Ovary (tissue), 9 donors: ENCODE data around the gene NAGPA. TPM values are rescaled to one million over a fixed set of nuclear protein-coding genes. Genes with fewer than 3 reads are reported as not detected.

ENCODE experiments used
- DNase-seq, 5 donors: peaks; one replicate each; pipeline ENCODE4 v3.0.0-alpha.2; 2019 to 2020
- H3K27ac ChIP-seq, 2 donors: fragments of 200-600 bp; one replicate each; pipeline versions ENCODE4 v1.5.1 to v1.8.0; 2019 to 2022
- H3K27me3 ChIP-seq: fragments of 200-600 bp; one replicate; pipeline ENCODE4 v1.8.0; 2022
- H3K36me3 ChIP-seq: fragments of 200-600 bp; sonication (generic); one replicate; pipeline ENCODE4 v1.5.1; 2019
- H3K4me1 ChIP-seq: one replicate; pipeline ENCODE4 v1.8.1; 2013; ENCODE audit warnings: mild to moderate bottlenecking, moderate library complexity; ENCODE audit not compliant: insufficient read depth
- H3K4me3 ChIP-seq: fragments of 200-600 bp; sonication (generic); one replicate; pipeline ENCODE4 v1.5.1; 2017
- H3K9me3 ChIP-seq, 2 donors: fragments of 200-600 bp in 1 of 2; sonication (generic) in 1 of 2; one replicate each; pipeline versions ENCODE4 v1.5.1 to v1.8.1; 2013 to 2019; ENCODE audit warnings: mild to moderate bottlenecking in 1 of 2, moderate library complexity in 1 of 2
- CTCF ChIP-seq, 3 donors: fragments of 450-650 bp in 2 of 3; fragments of 200-600 bp in 1 of 3; IDR thresholded peaks; one replicate each; pipeline versions ENCODE4 v1.5.1 to v1.8.0; 2016 to 2022; ENCODE audit warnings: antibody characterized with exemption in 3 of 3, mild to moderate bottlenecking in 1 of 3
- EP300 ChIP-seq: sonication (generic); formaldehyde crosslinking; IDR thresholded peaks from one replicate; pipeline ENCODE4 v1.6.1; 2017; ENCODE audit warnings: antibody characterized with exemption
- POLR2A ChIP-seq: fragments of 450-650 bp; IDR thresholded peaks from one replicate; pipeline ENCODE4 v1.6.1; 2017; ENCODE audit warnings: antibody characterized with exemption, mild to moderate bottlenecking, moderate library complexity
- WGBS, 3 donors: extraction: QIAGEN DNeasy Blood & Tissue Kit in 1 of 3; methylation state at CpG; one replicate each; pipeline versions ENCODE4 v1.1.5 to v1.1.7; 2013 to 2017; 5-methylcytosine and 5-hydroxymethylcytosine counted together
- intact Hi-C, 4 donors: fragments of 100-400 bp; cut with DNase I; formaldehyde crosslinking; loops; one replicate each; pipeline versions ENCODE4 v1.11.0 to v1.15.1; 2022 to 2023
- polyA plus RNA-seq, 2 donors: library from polyadenylated mRNA; stranded (reverse); fragments of 200-250 nt in 1 of 2; fragments of 350-450 nt in 1 of 2; fragmentation: Illumina TruSeq in 1 of 2; extraction: RNeasy Lipid Tissue Mini Kit (QIAGEN cat#74804) in 1 of 2; gene quantifications; one replicate each; pipeline ENCODE4 v1.2.3, GENCODE V29; 2013 to 2014
- total RNA-seq, 7 donors: library from RNA; depleted of rRNA in 2 of 7; stranded (reverse); fragments of >200 nt in 2 of 7; fragmentation: NEBNext Ultra II Directional in 3 of 7; extraction: Animal tissue kit (Norgen Biotek cat#: 25700) in 3 of 7; gene quantifications; one replicate each; pipeline versions ENCODE4 v1.1.0 to v1.2.4, GENCODE V29; 2016 to 2023
- donor health status: DM: no; HTN: no; CAD: no; lungs with moderate emphysema.
- donor health status: DM: no; HTN: no; CAD: no.
- donor health status: Bipolar disorder and iron deficiency.
- donor health status: DM: yes; HTN: yes; CAD: no.
- donor health status: DM: no; HTN: no; CAD: no.
- donor health status: DM: yes; HTN: yes; CAD: no.

The NAGPA gene
- total and polyA plus RNA-seq, 9 donors: 2.9 to 14.8 (median 7.1) TPM

GRCh38 chr16:5015351-5015750, 18.4 kb downstream of the NAGPA start:
- Histone ChIP-seq H3K9me3 (no peaks in the 10 kb centered on the region), H3K4me3 (no peak overlapping the region), H3K36me3 (no peaks in the 10 kb centered on the region), H3K27me3 (no peaks in the 10 kb centered on the region), H3K27ac (no peak overlapping the region), H3K4me1 (peaks cover 5% of the 10 kb centered on the region)
- DNase-seq: no peak
- intact Hi-C loops: no loop called here
- TF ChIP-seq POLR2A (no peak), CTCF (IDR thresholded peaks at IDR 0.05) (no peak), EP300 (no peak)
- 54 to 67% (median 60%) methylated on average over 4 of the region's 4 CpGs for WGBS, 3 donors

GRCh38 chr16:5012887-5013286, 20.8 kb downstream of the NAGPA start:
- DNase-seq: no peak
- intact Hi-C loops: no loop called here
- Histone ChIP-seq H3K27me3 (no peaks in the 10 kb centered on the region), H3K4me1 (peaks cover 1% of the 10 kb centered on the region), H3K9me3 (no peaks in the 10 kb centered on the region), H3K36me3 (no peaks in the 10 kb centered on the region), H3K4me3 (no peak overlapping the region), H3K27ac (no peak overlapping the region)
- 74 to 80% (median 78%) methylated on average over 6 of the region's 6 CpGs for WGBS, 3 donors
- TF ChIP-seq POLR2A: no peak
- no peak for TF ChIP-seq EP300
- TF ChIP-seq CTCF (IDR thresholded peaks at IDR 0.05): no peak

- intact Hi-C loops: no loop called here
- no peak for DNase-seq
- Histone ChIP-seq H3K4me3 (no peak overlapping the region), H3K4me1 (no peaks in the 10 kb centered on the region), H3K27ac (no peak overlapping the region), H3K9me3 (no peaks in the 10 kb centered on the region), H3K27me3 (no peaks in the 10 kb centered on the region), H3K36me3 (no peaks in the 10 kb centered on the region)
- WGBS, 3 donors: 41 to 64% (median 56%) methylated on average over 4 of the region's 4 CpGs
- TF ChIP-seq EP300: no peak
- no peak for TF ChIP-seq POLR2A
- no peak for TF ChIP-seq CTCF (IDR thresholded peaks at IDR 0.05)
Measured at GRCh38 chr16:5011637-5012036, 22.1 kb downstream of the NAGPA start.

GRCh38 chr16:5010576-5011329, 23.0 kb downstream of the NAGPA start:
- Histone ChIP-seq H3K27ac (no peak overlapping the region), H3K27me3 (no peaks in the 10 kb centered on the region), H3K9me3 (no peaks in the 10 kb centered on the region), H3K36me3 (no peaks in the 10 kb centered on the region), H3K4me1 (no peaks in the 10 kb centered on the region), H3K4me3 (no peak overlapping the region)
- no peak for TF ChIP-seq POLR2A
- TF ChIP-seq CTCF (IDR thresholded peaks at IDR 0.05): no peak
- no peak for TF ChIP-seq EP300
- DNase-seq: no peak
- 39 to 50% (median 47%) methylated on average over 13 to 15 of the region's 15 CpGs for WGBS, 3 donors
- intact Hi-C loops: no loop called here
